ENCODE measurements around the gene PTGER2.

GRCh38 chr14:52346778-52347177 is 32.7 kb downstream of the PTGER2 start:
- TF ChIP-seq CTCF (conservative IDR thresholded peaks at IDR 0.05 in 1 of 2, IDR thresholded peaks at IDR 0.05 in 1 of 2; ENCODE audit: low read depth in 1 of 2, low read length in 2 of 2) (no peak), EZH2 (IDR thresholded peaks at IDR 0.05; ENCODE audit: low read length, missing control alignments) (no peak)
